Measurements from ENCODE around the gene CIDEC. TPM values are rescaled to one million over a fixed set of nuclear protein-coding genes. Genes with fewer than 3 reads are reported as not detected.

The CIDEC gene, protein sequence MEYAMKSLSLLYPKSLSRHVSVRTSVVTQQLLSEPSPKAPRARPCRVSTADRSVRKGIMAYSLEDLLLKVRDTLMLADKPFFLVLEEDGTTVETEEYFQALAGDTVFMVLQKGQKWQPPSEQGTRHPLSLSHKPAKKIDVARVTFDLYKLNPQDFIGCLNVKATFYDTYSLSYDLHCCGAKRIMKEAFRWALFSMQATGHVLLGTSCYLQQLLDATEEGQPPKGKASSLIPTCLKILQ
- 6.3 and 10.4 TPM in 2 replicates for polyA plus RNA-seq (2011; rRNA removed)
- 3.5 and 3.9 TPM in 2 replicates for polyA plus RNA-seq (2012; cell fraction: cytosol; rRNA removed)
- polyA plus RNA-seq (2012; cell fraction: nucleus; rRNA removed), result 2.5 and 3.5 TPM in 2 replicates
- polyA plus RNA-seq (2017; fragmentation: RNase III; extraction: RNeasy Plus Mini Kit Qiagen cat#74134 plus additional on column Dnase treatment), result 2.0 to 3.3 TPM (median 2.8 TPM) in 3 replicates
- 10.9 and 11.2 TPM in 2 replicates for polyA minus RNA-seq (2011; rRNA and poly(A)+ RNA removed)

- CTCF ChIA-PET, result interaction anchor here (1.0 to 3.0 kb wide), 5 partner anchors 31 to 66 kb away, joined by 3 to 16 read pairs (median 8); partner anchors contain the start of genes CRELD1 and IL17RC
- WGBS (ENCODE audit: missing lambda C conversion rate), result 95% methylated on average over 7 of the region's 7 CpGs
These were observed at the start of gene CIDEC for GRCh38 chr3:9879830-9880549. Gene CIDEC, minus strand, starts transcription at chr3:9880253. Its CDS starts 1,767 bp downstream, at chr3:9878486.

GRCh38 chr3:9928158-9928557 is 48.1 kb upstream of the CIDEC start:
- POLR2A ChIA-PET, result no interaction called here
- Histone ChIP-seq H3K4me2 (no peak overlapping the region), H3K4me3 (no peak overlapping the region), H3K27ac (no peak overlapping the region), H3K4me1 (peaks cover 4% of the 10 kb centered on the region; the same call in 1 of the 3 replicates), H3K9me3 (0 out of 3 replicates have a peak, but pooled peaks cover 5% of the 10 kb centered on the region)
- TF ChIP-seq TP53 (CRISPR knock-in tag; IDR thresholded peaks at IDR 0.05) (no peak), MAFK (IDR thresholded peaks at IDR 0.05; ENCODE audit: partially characterized antibody) (no peak), BHLHE40 (IDR thresholded peaks at IDR 0.05; ENCODE audit: low read depth, low read length) (no peak), USF2 (IDR thresholded peaks at IDR 0.05) (no peak), RARB (CRISPR knock-in tag; IDR thresholded peaks at IDR 0.05) (no peak), ZNF302 (CRISPR knock-in tag; IDR thresholded peaks at IDR 0.05) (no peak), NFE2L2 (conservative IDR thresholded peaks at IDR 0.05; ENCODE audit: low read length) (no peak), CEBPB (IDR thresholded peaks at IDR 0.05) (no peak)
- no peak for DNase-seq (ENCODE audit: low read depth in 1 of 2, low spot score in 1 of 2)
- CTCF ChIA-PET, result interaction anchor here (8.6 kb wide), 1 partner anchor 20 kb away, joined by 146 read pairs; no protein-coding TSS in a partner anchor
- 93% methylated on average over 15 of the region's 23 CpGs for WGBS (ENCODE audit: missing lambda C conversion rate)
- ATAC-seq, result no peak
- FAIRE-seq, result no peak

More at GRCh38 chr3:9879830-9880549, at the start of gene CIDEC:
- TF ChIP-seq HOXB5 (CRISPR knock-in tag; IDR thresholded peaks at IDR 0.05), result no peak
- no peak for TF ChIP-seq NFE2L2 (conservative IDR thresholded peaks at IDR 0.05; ENCODE audit: low read length)
- no peak for TF ChIP-seq CBX2 (IDR thresholded peaks at IDR 0.05; ENCODE audit: borderline replicate concordance, low read depth)
- TF ChIP-seq HOXA7 (CRISPR knock-in tag; IDR thresholded peaks at IDR 0.05), result no peak
- TF ChIP-seq JUN (IDR thresholded peaks at IDR 0.05), result no peak
- TF ChIP-seq BHLHE40 (IDR thresholded peaks at IDR 0.05; ENCODE audit: low read depth, low read length), result no peak
- no peak for TF ChIP-seq NPAS2 (CRISPR knock-in tag; IDR thresholded peaks at IDR 0.05; ENCODE audit: borderline replicate concordance)
- no peak for TF ChIP-seq POLR2A (IDR thresholded peaks at IDR 0.05; ENCODE audit: low read length)
- POLR2A ChIA-PET, result interaction anchor here (0.5 to 1.9 kb wide), 2 partner anchors 9 to 10 kb away, joined by 6 to 21 read pairs; partner anchors contain the start of gene JAGN1
- H3K27ac ChIP-seq, result peak within 1 kb of the TSS; percentile 75 to 82
- FAIRE-seq (no peak), DNase-seq (ENCODE audit: low read depth in 1 of 2, low spot score in 1 of 2) (no peak), ATAC-seq (no peak)
- H3K9me3 ChIP-seq, result no peaks in the 10 kb centered on the region
- no peak within 1 kb of the TSS for H3K4me3 ChIP-seq
- H3K4me2 ChIP-seq, result peak within 1 kb of the TSS; percentile 61
- peaks cover 41% of the 10 kb centered on the region for H3K4me1 ChIP-seq

DNA sequence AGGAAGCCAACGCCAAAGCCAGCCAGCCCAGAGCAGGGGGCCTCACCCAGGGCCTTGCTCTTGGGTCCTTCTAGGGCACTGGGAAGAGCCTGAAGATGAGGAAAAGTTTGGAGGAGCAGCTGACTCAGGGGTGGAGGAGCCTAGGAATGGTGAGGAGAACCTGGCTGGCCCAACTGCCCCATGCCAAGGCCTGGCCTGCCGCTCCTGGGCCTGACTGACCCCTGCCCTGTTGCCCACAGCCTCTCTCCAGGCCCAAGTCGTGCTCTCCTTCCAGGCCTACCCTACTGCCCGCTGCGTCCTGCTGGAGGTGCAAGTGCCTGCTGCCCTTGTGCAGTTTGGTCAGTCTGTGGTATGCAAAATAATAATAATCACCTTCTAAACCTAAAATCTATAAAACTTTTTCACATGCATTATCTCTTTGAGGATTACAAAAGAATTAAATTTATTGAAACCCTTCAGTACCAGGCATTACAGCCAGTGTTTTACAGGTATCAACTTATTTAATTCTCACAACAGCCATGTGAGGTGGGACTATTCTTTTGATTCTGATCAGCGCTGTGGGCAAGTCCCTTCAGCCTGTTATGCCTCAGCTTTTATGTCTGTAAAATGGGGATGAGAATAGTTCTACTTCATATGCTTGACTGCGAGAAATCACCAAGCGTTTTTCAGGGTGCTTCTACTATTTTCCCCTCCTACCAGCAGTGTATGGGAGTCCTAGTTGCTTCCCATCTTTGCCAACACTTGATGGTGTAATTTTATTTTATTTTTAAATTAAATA is 38.4 kb upstream of the CIDEC start:
- ChIA-PET POLR2A (no interaction called here), CTCF (interaction anchor here (0.7 to 6.7 kb wide), 2 partner anchors 14 to 92 kb away, joined by 5 to 54 read pairs; partner anchors contain the start of gene CRELD1)
- 96% methylated on average over 8 of the region's 8 CpGs for WGBS (ENCODE audit: missing lambda C conversion rate)
- ATAC-seq, result no peak
- H3K4me2 ChIP-seq, result no peak overlapping the region
- no peaks in the 10 kb centered on the region for H3K9me3 ChIP-seq
- no peak for FAIRE-seq
- no peak for DNase-seq (ENCODE audit: low read depth in 1 of 2, low spot score in 1 of 2)
- H3K4me1 ChIP-seq, result peaks cover 22% of the 10 kb centered on the region
- TF ChIP-seq RCOR1 (IDR thresholded peaks at IDR 0.05; ENCODE audit: low read depth, low read length) (no peak), HOXA7 (CRISPR knock-in tag; IDR thresholded peaks at IDR 0.05) (no peak), EHMT2 (IDR thresholded peaks at IDR 0.05; ENCODE audit: low read depth) (no peak), MAFK (IDR thresholded peaks at IDR 0.05; ENCODE audit: partially characterized antibody) (no peak), E2F6 (IDR thresholded peaks at IDR 0.05; ENCODE audit: borderline replicate concordance, low read depth) (no peak), CEBPB (IDR thresholded peaks at IDR 0.05) (no peak), NFE2L2 (conservative IDR thresholded peaks at IDR 0.05; ENCODE audit: low read length) (no peak), KDM1A (IDR thresholded peaks at IDR 0.05; ENCODE audit: low read depth) (no peak), MAZ (IDR thresholded peaks at IDR 0.05; ENCODE audit: borderline replicate concordance, low read depth, low read length) (no peak), POLR2A (IDR thresholded peaks at IDR 0.05; ENCODE audit: low read length) (no peak), FOSL2 (IDR thresholded peaks at IDR 0.05) (no peak), FOSL2 (CRISPR knock-in tag; IDR thresholded peaks at IDR 0.05) (no peak)
- TF ChIP-seq, protein P1, sequence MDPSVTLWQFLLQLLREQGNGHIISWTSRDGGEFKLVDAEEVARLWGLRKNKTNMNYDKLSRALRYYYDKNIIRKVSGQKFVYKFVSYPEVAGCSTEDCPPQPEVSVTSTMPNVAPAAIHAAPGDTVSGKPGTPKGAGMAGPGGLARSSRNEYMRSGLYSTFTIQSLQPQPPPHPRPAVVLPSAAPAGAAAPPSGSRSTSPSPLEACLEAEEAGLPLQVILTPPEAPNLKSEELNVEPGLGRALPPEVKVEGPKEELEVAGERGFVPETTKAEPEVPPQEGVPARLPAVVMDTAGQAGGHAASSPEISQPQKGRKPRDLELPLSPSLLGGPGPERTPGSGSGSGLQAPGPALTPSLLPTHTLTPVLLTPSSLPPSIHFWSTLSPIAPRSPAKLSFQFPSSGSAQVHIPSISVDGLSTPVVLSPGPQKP (IDR thresholded peaks at IDR 0.05; ENCODE audit: low read depth, low read length), result no peak
- H3K4me3 ChIP-seq, result no peak overlapping the region
- no peak overlapping the region for H3K27ac ChIP-seq
